B cell (primary cell): Measurements from ENCODE around the gene RXFP1.

Source experiments
- EZH2 ChIP-seq: IDR thresholded peaks from 2 replicates; pipeline ENCODE4 v1.6.1; 2012; ENCODE audit warnings: borderline replicate concordance, low read depth, mild to moderate bottlenecking, moderate library complexity, low read length; ENCODE audit not compliant: insufficient read depth, poor library complexity, severe bottlenecking
- TF ChIP-seq, protein P1 (sequence below): fragments of 200-600 bp; IDR thresholded peaks from one replicate; pipeline ENCODE4 v1.8.0; 2022; ENCODE audit warnings: antibody characterized with exemption, mild to moderate bottlenecking

DNA sequence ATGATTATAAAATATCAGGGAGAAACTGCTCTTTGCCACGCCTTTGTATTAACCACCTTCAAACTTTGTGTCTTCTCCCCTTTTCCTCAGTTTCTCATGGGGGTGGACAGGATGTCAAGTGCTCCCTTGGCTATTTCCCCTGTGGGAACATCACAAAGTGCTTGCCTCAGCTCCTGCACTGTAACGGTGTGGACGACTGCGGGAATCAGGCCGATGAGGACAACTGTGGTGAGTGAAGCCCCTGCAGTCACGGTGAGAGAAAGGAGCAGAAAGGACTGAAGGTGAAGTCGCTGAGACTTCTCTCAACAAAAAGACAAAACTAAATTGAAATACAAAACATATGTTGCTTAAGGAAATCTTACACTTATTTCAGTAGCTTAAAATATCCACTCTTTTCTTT is 50.9 kb downstream of the RXFP1 start:
- TF ChIP-seq, protein P1, sequence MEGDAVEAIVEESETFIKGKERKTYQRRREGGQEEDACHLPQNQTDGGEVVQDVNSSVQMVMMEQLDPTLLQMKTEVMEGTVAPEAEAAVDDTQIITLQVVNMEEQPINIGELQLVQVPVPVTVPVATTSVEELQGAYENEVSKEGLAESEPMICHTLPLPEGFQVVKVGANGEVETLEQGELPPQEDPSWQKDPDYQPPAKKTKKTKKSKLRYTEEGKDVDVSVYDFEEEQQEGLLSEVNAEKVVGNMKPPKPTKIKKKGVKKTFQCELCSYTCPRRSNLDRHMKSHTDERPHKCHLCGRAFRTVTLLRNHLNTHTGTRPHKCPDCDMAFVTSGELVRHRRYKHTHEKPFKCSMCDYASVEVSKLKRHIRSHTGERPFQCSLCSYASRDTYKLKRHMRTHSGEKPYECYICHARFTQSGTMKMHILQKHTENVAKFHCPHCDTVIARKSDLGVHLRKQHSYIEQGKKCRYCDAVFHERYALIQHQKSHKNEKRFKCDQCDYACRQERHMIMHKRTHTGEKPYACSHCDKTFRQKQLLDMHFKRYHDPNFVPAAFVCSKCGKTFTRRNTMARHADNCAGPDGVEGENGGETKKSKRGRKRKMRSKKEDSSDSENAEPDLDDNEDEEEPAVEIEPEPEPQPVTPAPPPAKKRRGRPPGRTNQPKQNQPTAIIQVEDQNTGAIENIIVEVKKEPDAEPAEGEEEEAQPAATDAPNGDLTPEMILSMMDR, result no peak
- TF ChIP-seq EZH2, result no peak
